Measurements from ENCODE around the gene TSC22D2.

Gene TSC22D2

GRCh38 chr3:150447631-150448465 is 39.8 kb downstream of the TSC22D2 start:
- no peak for TF ChIP-seq CTCF (IDR thresholded peaks at IDR 0.05)
- TF ChIP-seq ZFX (IDR thresholded peaks at IDR 0.05; ENCODE audit: borderline replicate concordance) = no peak
- 0 out of 2 replicates have a peak overlapping the region, but pooled peaks have one; percentile 12 for H3K27ac ChIP-seq

- TF ChIP-seq CTCF (IDR thresholded peaks at IDR 0.05) (no peak), ZFX (IDR thresholded peaks at IDR 0.05; ENCODE audit: borderline replicate concordance) (no peak)
- H3K27ac ChIP-seq = no peak overlapping the region
These were observed 41.1 kb downstream of the TSC22D2 start for GRCh38 chr3:150449169-150449721.

- H3K27ac ChIP-seq = no peak overlapping the region
- TF ChIP-seq CTCF (IDR thresholded peaks at IDR 0.05) (no peak), ZFX (IDR thresholded peaks at IDR 0.05; ENCODE audit: borderline replicate concordance) (no peak)
These were observed 42.8 kb downstream of the TSC22D2 start for GRCh38 chr3:150450916-150451315.

GRCh38 chr3:150451329-150452048 is 43.4 kb downstream of the TSC22D2 start:
- no peak for TF ChIP-seq ZFX (IDR thresholded peaks at IDR 0.05; ENCODE audit: borderline replicate concordance)
- no peak for TF ChIP-seq CTCF (IDR thresholded peaks at IDR 0.05)
- H3K27ac ChIP-seq = no peak overlapping the region

- H3K27ac ChIP-seq = no peak overlapping the region
- no peak for TF ChIP-seq ZFX (IDR thresholded peaks at IDR 0.05; ENCODE audit: borderline replicate concordance)
- no peak for TF ChIP-seq CTCF (IDR thresholded peaks at IDR 0.05)
These were observed 45.3 kb downstream of the TSC22D2 start for GRCh38 chr3:150453353-150453752.

GRCh38 chr3:150454085-150454484 is 46.0 kb downstream of the TSC22D2 start:
- TF ChIP-seq CTCF (IDR thresholded peaks at IDR 0.05) (no peak), ZFX (IDR thresholded peaks at IDR 0.05; ENCODE audit: borderline replicate concordance) (no peak)
- H3K27ac ChIP-seq = no peak overlapping the region
